Mesendoderm (in vitro differentiated cells): Measurements from ENCODE around the gene TLE3.

Experiments
- DNase-seq: peaks from one replicate; pipeline ENCODE4 v3.0.0; 2013
- H2AK5ac ChIP-seq: 2 replicates; pipeline ENCODE4 v1.6.1; 2013; ENCODE audit warnings: low read length, inconsistent platforms
- H2BK120ac ChIP-seq: 2 replicates; pipeline ENCODE4 v1.6.1; 2013; ENCODE audit warnings: low read depth, mild to moderate bottlenecking, low read length, moderate library complexity, mixed read lengths
- H2BK15ac ChIP-seq: replicated peaks from 2 replicates; pipeline ENCODE4 v1.6.1; 2013; ENCODE audit warnings: low read depth, mild to moderate bottlenecking, moderate library complexity
- H2BK5ac ChIP-seq: 2 replicates; pipeline ENCODE4 v1.6.1; 2013; ENCODE audit warnings: low read length, inconsistent platforms
- H3K18ac ChIP-seq: 2 replicates; pipeline ENCODE4 v1.6.1; 2013; ENCODE audit warnings: mild to moderate bottlenecking, low read length, mixed read lengths
- H3K23ac ChIP-seq: one replicate; pipeline ENCODE4 v1.6.1; 2013; ENCODE audit warnings: low read length
- H3K27ac ChIP-seq: 2 replicates; pipeline ENCODE4 v1.5.1; 2013; ENCODE audit warnings: low read depth, mild to moderate bottlenecking, inconsistent platforms, low read length, moderate library complexity
- H3K27me3 ChIP-seq: 2 replicates; pipeline ENCODE4 v1.6.1; 2013; ENCODE audit warnings: low read length, control low read depth, mild to moderate bottlenecking, inconsistent platforms; ENCODE audit not compliant: insufficient read depth, poor library complexity
- H3K36me3 ChIP-seq: 2 replicates; pipeline ENCODE4 v1.6.1; 2013; ENCODE audit warnings: low read length, inconsistent platforms; ENCODE audit not compliant: control insufficient read depth, insufficient read depth
- H3K4ac ChIP-seq: one replicate; pipeline ENCODE4 v1.6.1; 2013; ENCODE audit warnings: low read depth, mild to moderate bottlenecking, low read length, moderate library complexity
- H3K4me1 ChIP-seq: 2 replicates; pipeline ENCODE4 v1.6.1; 2013; ENCODE audit warnings: low read depth, low read length, inconsistent platforms; ENCODE audit not compliant: control insufficient read depth
- H3K4me2 ChIP-seq: 2 replicates; pipeline ENCODE4 v1.6.1; 2013; ENCODE audit warnings: low read length
- H3K4me3 ChIP-seq: 2 replicates; pipeline ENCODE4 v1.5.1; 2013; ENCODE audit warnings: mild to moderate bottlenecking, low read length
- H3K56ac ChIP-seq: one replicate; pipeline ENCODE4 v1.6.1; 2013; ENCODE audit warnings: low read length
- H3K79me1 ChIP-seq: 2 replicates; pipeline ENCODE4 v1.6.1; 2013; ENCODE audit warnings: low read length, inconsistent platforms
- H3K79me2 ChIP-seq: 2 replicates; pipeline ENCODE4 v1.6.1; 2013; ENCODE audit warnings: mild to moderate bottlenecking, low read length; ENCODE audit not compliant: control insufficient read depth, insufficient read depth
- H3K9ac ChIP-seq: 2 replicates; pipeline ENCODE4 v1.6.1; 2013; ENCODE audit warnings: low read length, inconsistent platforms
- H4K5ac ChIP-seq: one replicate; pipeline ENCODE4 v1.6.1; 2013; ENCODE audit warnings: low read length
- H4K8ac ChIP-seq: one replicate; pipeline ENCODE4 v1.6.1; 2013; ENCODE audit warnings: low read depth, mild to moderate bottlenecking, control low read depth, low read length, moderate library complexity
- WGBS: extraction: QIAGEN DNeasy Blood & Tissue Kit; methylation state at CpG from one replicate; pipeline ENCODE4 v1.1.7; 2013; ENCODE audit warnings: low lambda C conversion rate, missing lambda C conversion rate; ENCODE audit not compliant: insufficient coverage; ENCODE audit errors: extremely low coverage; 5-methylcytosine and 5-hydroxymethylcytosine counted together

The TLE3 gene

GRCh38 chr15:70045045-70045444 lies 52.7 kb downstream of the TLE3 start:
- H3K4me3 ChIP-seq = no peak overlapping the region
- H2BK5ac ChIP-seq = no peak overlapping the region
- H2AK5ac ChIP-seq = no peak overlapping the region
- H3K27me3 ChIP-seq = no peaks in the 10 kb centered on the region
- no peak overlapping the region for H2BK120ac ChIP-seq
- no peaks in the 10 kb centered on the region for H3K4me1 ChIP-seq
- no peak overlapping the region for H3K4ac ChIP-seq
- H3K9ac ChIP-seq = no peak overlapping the region
- no peak overlapping the region for H3K27ac ChIP-seq
- H3K56ac ChIP-seq = no peak overlapping the region
- no peak overlapping the region for H3K4me2 ChIP-seq
- peaks cover 7% of the 10 kb centered on the region for H3K36me3 ChIP-seq
- DNase-seq = no peak
- no peaks in the 10 kb centered on the region for H3K79me1 ChIP-seq
- no peak overlapping the region for H3K23ac ChIP-seq
- no peak overlapping the region for H4K5ac ChIP-seq
- no peak overlapping the region for H4K8ac ChIP-seq
- H2BK15ac ChIP-seq = no peak overlapping the region
- no peak overlapping the region for H3K18ac ChIP-seq
- H3K79me2 ChIP-seq = no peaks in the 10 kb centered on the region

DNA sequence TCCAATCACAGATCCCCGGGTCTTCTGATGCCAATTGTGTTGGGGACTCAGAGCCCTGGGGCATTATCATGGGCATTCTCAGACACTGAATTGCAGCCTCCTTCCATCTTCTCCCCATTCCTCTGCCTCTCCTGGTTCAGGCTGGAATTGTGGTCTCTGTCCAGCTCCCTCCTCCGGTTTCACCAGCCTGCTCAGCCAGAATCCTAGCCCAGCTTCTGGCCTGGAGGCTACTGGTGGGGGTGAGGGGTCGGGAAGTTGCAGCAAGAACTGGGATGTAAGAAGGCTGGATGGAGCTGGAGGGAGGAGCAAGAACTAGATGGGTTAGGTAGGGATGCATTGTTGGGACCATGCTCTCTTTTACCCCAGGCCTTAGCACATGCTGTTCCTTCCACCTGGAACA lies 53.5 kb downstream of the TLE3 start:
- Histone ChIP-seq H3K36me3 (peaks cover under 1% of the 10 kb centered on the region), H3K23ac (no peak overlapping the region), H3K79me2 (no peaks in the 10 kb centered on the region), H3K27ac (no peak overlapping the region), H3K79me1 (no peaks in the 10 kb centered on the region), H3K18ac (no peak overlapping the region), H4K5ac (no peak overlapping the region), H2BK5ac (no peak overlapping the region), H2BK120ac (no peak overlapping the region), H4K8ac (no peak overlapping the region), H3K4me3 (no peak overlapping the region), H3K56ac (no peak overlapping the region), H3K4ac (no peak overlapping the region), H2AK5ac (no peak overlapping the region), H3K4me2 (no peak overlapping the region), H3K9ac (no peak overlapping the region), H2BK15ac (no peak overlapping the region), H3K27me3 (no peaks in the 10 kb centered on the region), H3K4me1 (no peaks in the 10 kb centered on the region)
- no CpG with 5 or more reads among the region's 3 CpGs for WGBS
- no peak for DNase-seq

DNA sequence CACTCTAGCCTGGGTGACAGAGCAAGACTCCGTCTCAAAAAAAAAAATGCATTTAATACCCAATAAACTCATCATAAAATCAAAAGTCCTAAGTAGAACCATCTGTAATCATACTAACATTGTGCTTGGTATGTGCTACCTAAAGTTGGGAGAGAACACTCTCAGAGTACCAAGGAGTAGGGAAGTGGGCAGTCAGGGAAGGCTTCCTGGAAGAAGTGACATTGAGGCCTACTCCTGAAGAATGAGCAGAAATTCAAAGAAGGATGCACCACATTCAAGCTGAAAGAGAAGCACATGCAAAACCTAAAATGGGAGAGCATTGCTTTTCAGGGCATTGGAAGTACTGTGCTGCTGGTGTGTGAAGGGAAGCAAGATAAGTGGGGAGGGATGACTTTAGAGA lies 54.1 kb downstream of the TLE3 start:
- Histone ChIP-seq H3K79me1 (no peaks in the 10 kb centered on the region), H3K4me1 (no peaks in the 10 kb centered on the region), H3K56ac (no peak overlapping the region), H2BK120ac (no peak overlapping the region), H4K5ac (no peak overlapping the region), H2BK5ac (no peak overlapping the region), H3K23ac (no peak overlapping the region), H3K36me3 (no peaks in the 10 kb centered on the region), H3K9ac (no peak overlapping the region), H4K8ac (no peak overlapping the region), H3K18ac (no peak overlapping the region), H3K4me3 (no peak overlapping the region), H3K4ac (no peak overlapping the region), H3K27me3 (no peaks in the 10 kb centered on the region), H3K79me2 (no peaks in the 10 kb centered on the region), H3K27ac (no peak overlapping the region), H3K4me2 (no peak overlapping the region), H2BK15ac (no peak overlapping the region), H2AK5ac (no peak overlapping the region)
- no peak for DNase-seq
- no CpG with 5 or more reads among the region's 1 CpG for WGBS

DNA sequence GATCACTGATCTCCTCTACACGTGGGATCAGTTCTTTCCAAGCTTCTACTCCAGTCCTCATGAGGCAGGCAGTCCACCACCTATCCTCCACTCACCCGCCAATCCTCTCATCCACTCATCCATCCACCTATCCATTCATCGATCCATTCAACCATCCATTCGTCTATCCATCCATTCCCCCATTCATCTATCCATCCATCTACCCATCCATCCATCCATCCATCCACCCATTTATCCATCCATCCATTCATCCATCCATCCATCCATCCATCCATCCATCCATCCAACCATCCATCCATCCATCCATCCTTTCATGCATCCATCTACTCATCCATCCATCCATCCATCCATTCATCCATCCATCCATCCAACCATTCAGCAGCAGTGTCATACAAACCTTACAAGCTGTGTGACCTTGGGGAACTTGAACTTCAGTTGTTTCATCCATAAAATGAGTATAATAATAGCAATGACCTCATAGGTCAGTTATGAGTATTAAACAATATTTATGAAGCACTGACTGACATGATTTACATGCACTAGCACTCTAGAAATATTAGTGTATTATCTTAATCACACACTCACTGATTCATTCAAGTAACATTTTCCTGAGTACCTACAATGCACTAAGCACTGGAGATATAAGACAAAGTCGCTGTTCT lies 55.0 kb downstream of the TLE3 start:
- 100% methylated on average over 2 of the region's 5 CpGs for WGBS
- Histone ChIP-seq H3K79me1 (no peaks in the 10 kb centered on the region), H3K4me2 (no peak overlapping the region), H3K18ac (no peak overlapping the region), H3K4ac (no peak overlapping the region), H3K23ac (no peak overlapping the region), H2AK5ac (no peak overlapping the region), H4K5ac (no peak overlapping the region), H3K9ac (no peak overlapping the region), H3K79me2 (no peaks in the 10 kb centered on the region), H3K4me1 (no peaks in the 10 kb centered on the region), H3K27me3 (no peaks in the 10 kb centered on the region), H3K4me3 (no peak overlapping the region), H3K36me3 (no peaks in the 10 kb centered on the region), H2BK5ac (no peak overlapping the region), H4K8ac (no peak overlapping the region), H3K56ac (no peak overlapping the region), H2BK120ac (no peak overlapping the region), H2BK15ac (no peak overlapping the region), H3K27ac (no peak overlapping the region)
- DNase-seq = no peak

DNA sequence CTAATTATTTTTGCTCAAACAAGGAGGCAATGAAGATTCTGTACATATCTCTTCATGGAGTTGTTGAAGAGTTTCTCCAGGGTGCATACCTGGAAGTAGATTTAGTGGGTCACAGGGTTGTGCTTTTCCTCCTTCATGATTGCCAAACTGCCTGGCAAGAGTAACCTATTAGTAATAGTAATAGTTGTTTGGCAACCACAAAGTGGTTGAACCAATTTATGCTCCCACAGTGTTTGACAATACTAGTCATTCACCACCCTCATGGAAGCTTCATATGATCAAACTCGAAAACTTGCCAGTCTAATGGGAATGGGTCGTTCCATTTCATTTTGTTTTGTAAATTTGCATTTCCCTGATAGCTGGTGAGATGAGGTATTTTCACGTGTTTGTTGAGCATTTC lies 57.8 kb downstream of the TLE3 start:
- Histone ChIP-seq H2BK15ac (no peak overlapping the region), H3K27me3 (no peaks in the 10 kb centered on the region), H3K18ac (no peak overlapping the region), H4K8ac (no peak overlapping the region), H3K27ac (no peak overlapping the region), H2AK5ac (no peak overlapping the region), H3K4ac (no peak overlapping the region), H3K79me2 (no peaks in the 10 kb centered on the region), H2BK5ac (no peak overlapping the region), H3K56ac (no peak overlapping the region), H3K36me3 (no peaks in the 10 kb centered on the region), H3K4me1 (no peaks in the 10 kb centered on the region), H4K5ac (no peak overlapping the region), H3K4me3 (no peak overlapping the region), H3K79me1 (no peaks in the 10 kb centered on the region), H3K4me2 (no peak overlapping the region), H2BK120ac (no peak overlapping the region), H3K9ac (no peak overlapping the region), H3K23ac (no peak overlapping the region)
- WGBS = no CpG with 5 or more reads among the region's 3 CpGs
- DNase-seq = no peak

DNA sequence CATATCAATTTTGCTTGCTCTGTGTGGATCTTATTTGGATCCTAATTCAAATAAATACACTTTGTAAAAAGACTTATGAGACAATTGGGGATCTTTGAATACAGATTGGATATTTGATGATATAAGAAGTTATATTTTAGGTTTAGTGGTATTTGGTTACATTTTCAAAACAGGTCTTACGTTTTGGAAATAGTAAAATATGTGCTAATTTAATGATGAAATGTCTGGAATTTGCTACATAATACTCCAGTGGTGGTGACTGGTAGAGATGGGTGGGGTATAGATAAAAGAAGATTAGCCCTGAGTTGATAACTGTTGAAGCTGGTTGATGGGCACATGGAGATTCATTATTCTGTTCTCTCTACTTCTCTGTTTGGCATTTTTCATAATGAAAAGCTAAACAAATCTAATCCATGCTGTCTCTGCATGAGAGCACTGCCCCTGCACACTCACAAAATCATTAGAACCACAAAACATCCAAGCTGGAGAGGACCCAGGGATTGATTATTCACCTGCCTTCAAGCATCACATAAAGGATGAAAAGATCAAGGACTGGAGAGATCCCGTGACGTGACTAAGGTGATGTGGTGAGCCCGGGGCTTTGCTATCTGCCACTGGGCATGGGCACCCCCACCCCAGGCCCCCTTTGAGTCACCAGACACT lies 58.9 kb downstream of the TLE3 start:
- no peak for DNase-seq
- Histone ChIP-seq H2AK5ac (no peak overlapping the region), H3K9ac (no peak overlapping the region), H2BK15ac (no peak overlapping the region), H4K5ac (no peak overlapping the region), H3K27ac (no peak overlapping the region), H3K4me3 (no peak overlapping the region), H3K36me3 (no peaks in the 10 kb centered on the region), H4K8ac (no peak overlapping the region), H3K23ac (no peak overlapping the region), H3K18ac (no peak overlapping the region), H3K27me3 (no peaks in the 10 kb centered on the region), H3K79me1 (no peaks in the 10 kb centered on the region), H3K56ac (no peak overlapping the region), H2BK5ac (no peak overlapping the region), H3K4me2 (no peak overlapping the region), H3K4ac (no peak overlapping the region), H3K79me2 (no peaks in the 10 kb centered on the region), H3K4me1 (no peaks in the 10 kb centered on the region), H2BK120ac (no peak overlapping the region)
- 100% methylated on average over 1 of the region's 4 CpGs for WGBS
